Measurements from ENCODE around the gene TIMELESS. TPM values are rescaled to one million over a fixed set of nuclear protein-coding genes. Genes with fewer than 3 reads are reported as not detected.
A peak's percentile ranks its signal among the peaks of the same experiment; 100 is the strongest.

The TIMELESS gene
- total RNA-seq, 6 experiments from 2014 or later, result 8.0 to 10.8 (median 9.1) TPM

GRCh38 chr12:56476143-56476542 is 26.9 kb upstream of the TIMELESS start:
- WGBS (ENCODE audit: insufficient coverage, low coverage, low lambda C conversion rate, missing lambda C conversion rate), result 62% methylated on average over 4 of the region's 6 CpGs

DNA sequence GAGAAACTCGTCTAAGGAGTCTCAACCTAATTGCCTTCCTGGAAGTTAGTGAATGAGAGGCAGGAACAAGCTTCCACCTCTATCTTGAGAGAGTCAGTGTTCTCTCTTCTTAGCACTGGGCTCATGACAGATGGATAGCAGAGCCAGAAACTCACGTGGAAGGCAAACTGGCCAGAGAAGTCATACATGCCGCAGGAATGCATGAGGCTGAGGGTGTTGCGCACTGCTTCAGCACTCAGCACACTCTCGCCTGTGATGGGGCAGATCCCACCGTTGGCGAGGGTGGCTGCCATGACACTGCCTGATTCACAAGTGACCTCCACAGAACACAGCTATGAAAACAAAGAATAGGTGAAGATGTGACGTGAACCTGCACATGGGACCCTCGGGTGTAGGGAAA is 25.2 kb upstream of the TIMELESS start:
- no peak for DNase-seq
- no peak for TF ChIP-seq POLR2A (IDR thresholded peaks at IDR 0.05)
- TF ChIP-seq, protein P1, sequence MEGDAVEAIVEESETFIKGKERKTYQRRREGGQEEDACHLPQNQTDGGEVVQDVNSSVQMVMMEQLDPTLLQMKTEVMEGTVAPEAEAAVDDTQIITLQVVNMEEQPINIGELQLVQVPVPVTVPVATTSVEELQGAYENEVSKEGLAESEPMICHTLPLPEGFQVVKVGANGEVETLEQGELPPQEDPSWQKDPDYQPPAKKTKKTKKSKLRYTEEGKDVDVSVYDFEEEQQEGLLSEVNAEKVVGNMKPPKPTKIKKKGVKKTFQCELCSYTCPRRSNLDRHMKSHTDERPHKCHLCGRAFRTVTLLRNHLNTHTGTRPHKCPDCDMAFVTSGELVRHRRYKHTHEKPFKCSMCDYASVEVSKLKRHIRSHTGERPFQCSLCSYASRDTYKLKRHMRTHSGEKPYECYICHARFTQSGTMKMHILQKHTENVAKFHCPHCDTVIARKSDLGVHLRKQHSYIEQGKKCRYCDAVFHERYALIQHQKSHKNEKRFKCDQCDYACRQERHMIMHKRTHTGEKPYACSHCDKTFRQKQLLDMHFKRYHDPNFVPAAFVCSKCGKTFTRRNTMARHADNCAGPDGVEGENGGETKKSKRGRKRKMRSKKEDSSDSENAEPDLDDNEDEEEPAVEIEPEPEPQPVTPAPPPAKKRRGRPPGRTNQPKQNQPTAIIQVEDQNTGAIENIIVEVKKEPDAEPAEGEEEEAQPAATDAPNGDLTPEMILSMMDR (IDR thresholded peaks at IDR 0.05), result no peak
- Histone ChIP-seq H3K36me3 (peaks cover 0 to 26% (median 3%) of the 10 kb centered on the region in 4 donors), H3K9me3 (no peaks in the 10 kb centered on the region), H3K4me1 (peaks cover 0 to 80% (median 18%) of the 10 kb centered on the region in 4 donors), H3K27me3 (no peaks in the 10 kb centered on the region), H3K27ac (peak overlapping the region in 2 of 3 donors; percentile 83 to 92), H3K4me3 (no peak overlapping the region)
- ATAC-seq, result no peak
- 89% methylated on average over 3 of the region's 9 CpGs for WGBS (ENCODE audit: insufficient coverage, low coverage, low lambda C conversion rate, missing lambda C conversion rate)
- intact Hi-C loops (cut with DNase I), result no loop called here

More at GRCh38 chr12:56476143-56476542, 26.9 kb upstream of the TIMELESS start:
- H3K9me3 ChIP-seq, result no peaks in the 10 kb centered on the region
- peak overlapping the region in 2 of 3 donors; percentile 83 to 92 for H3K27ac ChIP-seq
- H3K4me1 ChIP-seq, result peaks cover 0 to 69% (median 14%) of the 10 kb centered on the region in 4 donors
- DNase-seq (no peak), ATAC-seq (no peak)
- H3K36me3 ChIP-seq, result peaks cover 0 to 23% (median 3%) of the 10 kb centered on the region in 4 donors
- intact Hi-C loops (cut with DNase I), result no loop called here
- TF ChIP-seq POLR2A (IDR thresholded peaks at IDR 0.05), result no peak
- TF ChIP-seq, protein P1 (IDR thresholded peaks at IDR 0.05), result no peak
- H3K4me3 ChIP-seq, result no peak overlapping the region
- no peaks in the 10 kb centered on the region for H3K27me3 ChIP-seq

GRCh38 chr12:56469007-56469930 is 20.0 kb upstream of the TIMELESS start:
- H3K36me3 ChIP-seq, result peaks cover 0 to 26% (median 3%) of the 10 kb centered on the region in 4 donors
- H3K4me1 ChIP-seq, result peaks cover 0 to 39% (median 5%) of the 10 kb centered on the region in 4 donors
- DNase-seq (peak; percentile 64 to 77 (median 70)), ATAC-seq (peak; percentile 59 to 63 (median 61))
- peak overlapping the region; percentile 65 to 92 (median 69) for H3K4me3 ChIP-seq
- H3K27ac ChIP-seq, result peak overlapping the region; percentile 76 to 98 (median 97)
- no peaks in the 10 kb centered on the region for H3K9me3 ChIP-seq
- TF ChIP-seq POLR2A (IDR thresholded peaks at IDR 0.05), result peak; percentile 26
- TF ChIP-seq, protein P1 (IDR thresholded peaks at IDR 0.05), result no peak
- H3K27me3 ChIP-seq, result no peaks in the 10 kb centered on the region
- intact Hi-C loops (cut with DNase I), result no loop called here
- 7% methylated on average over 10 of the region's 19 CpGs for WGBS (ENCODE audit: insufficient coverage, low coverage, low lambda C conversion rate, missing lambda C conversion rate)

DNA sequence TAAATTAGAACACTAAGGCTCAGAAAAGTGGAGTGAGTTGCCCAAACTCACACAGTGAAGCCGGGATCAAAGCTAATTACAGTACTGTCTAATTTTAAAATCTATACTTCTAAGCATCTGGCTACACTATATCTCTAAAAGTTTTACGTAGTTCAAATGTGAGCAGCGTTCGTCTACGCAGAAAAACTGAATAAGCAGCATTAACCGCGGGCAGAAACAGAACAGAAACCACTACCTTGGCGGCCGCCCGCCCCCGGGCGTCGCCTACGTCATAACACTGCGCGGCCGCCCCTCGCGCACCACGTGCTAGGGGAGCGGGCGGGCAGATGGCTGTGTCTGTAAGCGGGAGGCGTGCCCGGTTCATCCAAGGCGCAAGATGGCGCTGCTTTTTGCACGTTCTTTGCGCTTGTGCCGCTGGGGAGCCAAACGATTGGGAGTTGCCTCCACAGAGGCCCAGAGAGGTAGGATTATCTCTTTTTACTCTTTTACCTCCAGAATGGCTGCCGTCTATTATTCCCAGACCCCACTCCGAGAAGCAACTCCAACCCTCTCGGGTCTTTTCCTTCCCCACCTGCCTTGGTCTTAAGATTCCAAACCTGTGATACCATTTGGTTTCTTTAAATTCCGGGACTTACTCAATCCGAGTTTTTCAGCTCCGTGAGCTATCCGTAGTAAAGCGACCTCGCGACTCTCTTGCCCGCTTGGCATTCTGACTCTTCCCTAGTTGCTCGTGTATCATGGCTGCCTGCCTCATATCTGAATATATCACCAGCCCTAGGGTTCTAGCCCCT is 19.2 kb upstream of the TIMELESS start, which contains the start of gene SPRYD4:
TSS of gene SPRYD4 (plus strand) at position 363 of the 791 bp plus-strand sequence. CDS start at position 377, 14 bp downstream.
- WGBS (ENCODE audit: insufficient coverage, low coverage, low lambda C conversion rate, missing lambda C conversion rate), result 0% methylated on average over 17 of the region's 43 CpGs
- TF ChIP-seq POLR2A (IDR thresholded peaks at IDR 0.05), result peak; percentile 90
- TF ChIP-seq, protein P1 (IDR thresholded peaks at IDR 0.05), result peak; percentile 19 to 59 (median 43)

More for the DNA sequence above, 19.2 kb upstream of the TIMELESS start, which contains the start of gene SPRYD4:
- intact Hi-C loops (cut with DNase I), result no loop called here
- Histone ChIP-seq H3K4me1 (peaks cover 0 to 38% (median 6%) of the 10 kb centered on the region in 4 donors), H3K9me3 (no peaks in the 10 kb centered on the region), H3K4me3 (peak within 1 kb of the TSS; percentile 65 to 92 (median 69)), H3K27me3 (no peaks in the 10 kb centered on the region), H3K36me3 (peaks cover 0 to 24% (median 1%) of the 10 kb centered on the region in 4 donors), H3K27ac (peak within 1 kb of the TSS; percentile 76 to 98 (median 97))
- peak; percentile 87 to 92 (median 90) for ATAC-seq
- DNase-seq, result peak; percentile 94 to 96 (median 95)

All from right lobe of liver (tissue), 6 donors.